Measurements from ENCODE around the gene DOHH. TPM values are rescaled to one million over a fixed set of nuclear protein-coding genes. Genes with fewer than 3 reads are reported as not detected.

DOHH gene
- total and polyA plus RNA-seq, 9 of the 15 experiments (the other 6 are each of a cell fraction or from before 2014, with no cell fraction given): 0.14 to 47.2 (median 5.1) TPM

GRCh38 chr19:3520166-3521103 is 20.0 kb upstream of the DOHH start (continued):
- TF ChIP-seq ZBTB34 (CRISPR knock-in tag; IDR thresholded peaks at IDR 0.05) (peak; percentile 49; the same call in 1 of the 2 replicates), MXD1 (CRISPR knock-in tag; IDR thresholded peaks at IDR 0.05; ENCODE audit: borderline replicate concordance, poor library complexity, severe bottlenecking) (no peak), ZNF780A (CRISPR knock-in tag; IDR thresholded peaks at IDR 0.05) (no peak), U2AF2 (optimal IDR thresholded peaks at IDR 0.05; ENCODE audit: low read depth, low read length) (no peak), TBL1XR1 (IDR thresholded peaks at IDR 0.05; ENCODE audit: low read length in 2 of 2) (peak in 1 of 2 experiments; percentile 43; a peak in 1 of 4 replicates), USF1 (CRISPR knock-in tag; IDR thresholded peaks at IDR 0.05) (peak; percentile 78), SMC3 (conservative IDR thresholded peaks at IDR 0.05; ENCODE audit: insufficient read depth, low read depth, low read length) (0 out of 2 replicates have a peak, but pooled peaks have one; percentile 7), MCM7 (IDR thresholded peaks at IDR 0.05) (no peak), ETV1 (tag; conservative IDR thresholded peaks at IDR 0.05; ENCODE audit: low read depth) (no peak), SLC30A9 (CRISPR knock-in tag; IDR thresholded peaks at IDR 0.05) (no peak), ZNF184 (CRISPR knock-in tag; IDR thresholded peaks at IDR 0.05) (no peak), CREM (IDR thresholded peaks at IDR 0.05; ENCODE audit: low read depth) (peak; percentile 87; the same call in 1 of the 2 replicates), GABPA (tag; conservative IDR thresholded peaks at IDR 0.05; ENCODE audit: low read depth) (0 out of 2 replicates have a peak, but pooled peaks have one; percentile 14), RNF2 (IDR thresholded peaks at IDR 0.05) (peak; percentile 92; the same call in 1 of the 2 replicates), SNIP1 (IDR thresholded peaks at IDR 0.05; ENCODE audit: low read depth) (no peak), CTBP1 (IDR thresholded peaks at IDR 0.05; ENCODE audit: borderline replicate concordance) (peak; percentile 96), ZFP36 (IDR thresholded peaks at IDR 0.05; ENCODE audit: low read depth, low read length, partially characterized antibody) (peak; percentile 32), SAP30 (IDR thresholded peaks at IDR 0.05; ENCODE audit: borderline replicate concordance, insufficient read depth, low read depth, low read length, poor library complexity, severe bottlenecking) (peak; percentile 50), POLR2H (tag; IDR thresholded peaks at IDR 0.05; ENCODE audit: low read depth) (no peak), TCF7 (IDR thresholded peaks at IDR 0.05; ENCODE audit: borderline replicate concordance) (0 out of 2 replicates have a peak, but pooled peaks have one; percentile 46), KDM2B (CRISPR knock-in tag; IDR thresholded peaks at IDR 0.05) (no peak), MLX (CRISPR knock-in tag; conservative IDR thresholded peaks at IDR 0.05) (peak in 1 of 2 experiments; percentile 90; a peak in 1 of 4 replicates)
